GM18517 (cell line): ENCODE measurements around the gene SRCIN1.

Source experiments
- ATAC-seq: cut with Tn5 transposase; IDR thresholded peaks from one replicate; pipeline ENCODE4 v1.9.1; 2021; ENCODE audit warnings: mild to moderate bottlenecking, moderate library complexity; ENCODE audit not compliant: unreplicated experiment

SRCIN1 gene

GRCh38 chr17:38563362-38564253, 42.1 kb downstream of the SRCIN1 start:
- no peak for ATAC-seq

GRCh38 chr17:38562903-38563302, 42.8 kb downstream of the SRCIN1 start:
- ATAC-seq = no peak

- ATAC-seq = no peak
Observed at GRCh38 chr17:38562215-38562569, 43.6 kb downstream of the SRCIN1 start.

GRCh38 chr17:38561416-38562214, 44.1 kb downstream of the SRCIN1 start:
- ATAC-seq = no peak

GRCh38 chr17:38560503-38561318, 45.0 kb downstream of the SRCIN1 start:
- ATAC-seq = no peak

- no peak for ATAC-seq
Observed at GRCh38 chr17:38559880-38560230, 45.9 kb downstream of the SRCIN1 start.

GRCh38 chr17:38559051-38559879, 46.5 kb downstream of the SRCIN1 start:
- peak; percentile 54 for ATAC-seq

- no peak for ATAC-seq
Observed at GRCh38 chr17:38558728-38559050, 47.1 kb downstream of the SRCIN1 start.

- ATAC-seq = peak; percentile 70
Observed at GRCh38 chr17:38557836-38558727, 47.7 kb downstream of the SRCIN1 start.

- no peak for ATAC-seq
Observed at GRCh38 chr17:38557396-38557795, 48.4 kb downstream of the SRCIN1 start.

- ATAC-seq = no peak
Observed at GRCh38 chr17:38556239-38556638, 49.5 kb downstream of the SRCIN1 start.

GRCh38 chr17:38554430-38555350, 51.1 kb downstream of the SRCIN1 start:
- no peak for ATAC-seq

GRCh38 chr17:38552343-38552742, 53.4 kb downstream of the SRCIN1 start:
- no peak for ATAC-seq

GRCh38 chr17:38551121-38551520, 54.6 kb downstream of the SRCIN1 start:
- ATAC-seq = no peak

- ATAC-seq = no peak
Observed at GRCh38 chr17:38550661-38551060, 55.1 kb downstream of the SRCIN1 start.

GRCh38 chr17:38549285-38549684, 56.5 kb downstream of the SRCIN1 start:
- ATAC-seq = no peak

GRCh38 chr17:38547444-38547843, 58.3 kb downstream of the SRCIN1 start:
- no peak for ATAC-seq

- ATAC-seq = no peak
Observed at GRCh38 chr17:38546396-38546795, 59.4 kb downstream of the SRCIN1 start.
